Dermis blood vessel endothelial cell (primary cell): Measurements from ENCODE around the gene EIF2S2. TPM values are rescaled to one million over a fixed set of nuclear protein-coding genes. Genes with fewer than 3 reads are reported as not detected.

ENCODE experiments used
- DNase-seq: peaks from one replicate; pipeline ENCODE4 v3.0.0; 2010
- total RNA-seq: library from RNA; depleted of rRNA; stranded (reverse); fragments of >200 nt; gene quantifications from 2 replicates; pipeline ENCODE4 v1.2.3, GENCODE V29; 2014

The EIF2S2 gene
- total RNA-seq, 1 donor from 2014 or later, result 90.2 TPM

DNA sequence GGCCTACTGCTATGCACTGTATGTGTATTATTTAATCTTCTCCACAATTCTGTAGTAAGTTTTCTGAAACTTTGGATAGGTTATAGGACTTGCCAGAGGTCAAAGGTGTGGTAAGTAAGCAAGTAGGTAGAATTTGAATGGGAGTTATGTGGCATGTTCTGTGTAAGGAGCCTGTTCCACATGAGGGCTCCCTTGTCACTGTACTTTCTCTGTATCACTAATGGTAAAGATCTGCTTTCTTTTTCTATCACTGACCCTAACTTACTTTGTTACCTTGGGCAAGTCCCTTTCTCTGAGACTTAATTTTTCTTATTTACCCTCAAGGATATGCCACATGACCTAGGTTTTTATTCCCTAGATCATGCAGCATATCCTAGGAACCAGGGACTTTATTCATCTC, 50.3 kb downstream of the EIF2S2 start:
- DNase-seq, result no peak

DNA sequence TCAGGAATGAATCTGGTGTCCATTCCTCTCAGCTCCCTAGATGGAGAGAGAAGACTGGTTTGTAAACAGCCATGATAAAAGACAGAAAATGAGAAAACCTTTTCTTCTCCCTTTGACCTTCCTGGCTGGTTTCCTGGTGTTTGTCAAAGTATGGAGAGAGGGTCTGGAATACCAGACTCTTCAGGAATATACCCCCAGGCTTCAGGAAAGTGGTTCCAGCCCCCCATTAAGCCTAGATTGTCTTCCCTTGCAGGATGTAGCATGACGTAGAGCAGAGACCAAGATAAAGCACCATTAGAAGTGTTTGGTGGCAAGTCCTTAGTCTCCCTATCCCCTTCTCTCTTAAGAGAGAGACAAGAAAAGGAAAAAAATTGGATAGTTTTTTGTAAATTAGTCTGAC, 51.1 kb downstream of the EIF2S2 start:
- no peak for DNase-seq

DNA sequence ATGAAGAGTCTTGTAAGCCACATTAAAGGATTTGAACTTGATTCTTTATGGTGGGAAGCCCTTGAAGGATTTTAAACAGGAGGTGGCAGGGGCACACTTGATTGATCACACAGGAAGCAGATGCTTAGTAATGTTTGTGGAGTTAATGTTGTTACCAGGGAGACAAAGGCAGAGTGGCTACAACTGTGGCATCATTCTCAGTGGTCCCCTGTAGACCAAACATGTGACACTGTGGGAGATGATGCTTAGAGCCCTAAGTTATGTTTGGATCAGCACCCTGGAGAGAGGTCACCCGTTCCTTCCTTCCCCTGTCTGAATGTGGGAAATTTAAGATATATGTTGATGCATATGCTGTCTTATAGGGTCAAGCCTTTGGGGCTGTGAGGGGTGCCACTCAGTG, 53.2 kb downstream of the EIF2S2 start:
- peak; percentile 55 for DNase-seq

DNA sequence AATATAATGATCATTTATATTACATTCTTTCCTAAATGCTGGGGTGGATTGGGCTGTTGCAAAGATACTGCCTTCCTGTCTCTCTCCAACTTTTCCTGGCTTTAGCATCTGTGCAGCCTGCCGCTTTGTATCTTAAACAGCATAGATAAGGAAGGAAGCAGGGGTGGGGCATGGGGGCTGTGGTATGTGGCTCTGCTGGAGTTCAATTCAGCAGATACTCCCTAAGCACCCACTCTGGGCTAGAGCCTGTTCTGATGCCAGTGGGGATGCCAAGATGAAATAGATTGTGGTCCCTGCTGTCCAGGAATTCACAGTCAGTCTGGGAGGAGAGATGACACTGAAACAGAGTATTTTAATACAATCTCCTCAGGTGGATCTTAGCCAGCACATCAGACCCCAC, 56.8 kb downstream of the EIF2S2 start:
- peak; percentile 37 for DNase-seq

DNA sequence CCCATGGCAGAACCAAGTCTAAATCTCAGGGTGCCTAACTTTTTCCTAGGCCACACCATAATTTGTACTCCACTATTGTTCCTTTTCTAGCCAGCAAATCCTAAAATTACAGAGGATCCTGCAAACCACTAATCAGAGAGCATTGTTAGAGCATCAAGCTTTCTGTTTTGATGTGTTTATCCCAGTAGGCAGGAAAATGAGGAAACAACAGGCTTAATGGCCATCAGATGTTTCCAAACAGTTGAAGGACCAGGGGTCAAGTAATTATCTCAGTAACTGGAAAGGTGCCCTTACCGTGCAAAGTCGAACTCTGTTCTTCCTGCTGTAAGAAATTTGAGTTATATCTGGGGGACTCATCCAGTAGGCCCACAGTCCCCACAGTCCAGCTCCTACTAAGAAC, 59.6 kb downstream of the EIF2S2 start:
- peak; percentile 79 for DNase-seq

DNA sequence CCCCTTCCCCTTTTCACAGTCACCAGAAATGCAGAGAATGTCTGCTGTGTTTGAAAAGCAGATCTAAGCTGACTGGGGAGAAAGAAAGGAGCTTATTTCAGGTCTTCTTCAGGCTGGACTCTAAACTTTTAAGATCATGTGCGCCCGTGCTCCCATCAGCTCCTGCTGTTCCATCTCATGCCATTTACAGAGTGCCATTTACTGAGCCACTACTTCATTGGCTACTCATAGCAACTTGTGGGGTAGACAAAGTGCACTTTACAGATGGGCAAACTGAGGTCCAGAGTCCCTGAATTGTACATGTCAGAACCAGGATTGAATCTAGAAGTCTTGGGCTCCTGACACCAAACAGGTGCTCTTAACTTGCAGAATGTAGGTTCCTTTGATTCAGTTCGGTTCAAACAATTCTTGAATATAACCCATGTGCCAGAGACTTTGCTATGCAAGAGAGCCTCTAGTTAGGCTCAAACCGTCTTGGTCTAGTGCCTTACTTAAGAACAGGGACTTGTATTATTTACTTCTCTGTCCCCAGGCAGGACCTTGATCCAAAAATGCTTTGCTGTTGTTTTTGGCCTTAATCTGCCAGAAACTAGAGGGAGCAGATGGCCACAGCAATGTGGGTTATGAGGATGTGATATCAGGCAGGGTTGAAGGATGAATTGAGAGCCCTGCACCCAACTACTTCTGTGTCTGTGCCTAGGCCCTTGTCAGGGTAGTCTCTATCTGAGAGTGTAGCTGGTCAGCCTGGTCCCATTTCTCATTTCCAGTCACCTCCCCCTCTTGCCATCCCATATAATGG, 61.9 kb downstream of the EIF2S2 start:
- no peak for DNase-seq

DNA sequence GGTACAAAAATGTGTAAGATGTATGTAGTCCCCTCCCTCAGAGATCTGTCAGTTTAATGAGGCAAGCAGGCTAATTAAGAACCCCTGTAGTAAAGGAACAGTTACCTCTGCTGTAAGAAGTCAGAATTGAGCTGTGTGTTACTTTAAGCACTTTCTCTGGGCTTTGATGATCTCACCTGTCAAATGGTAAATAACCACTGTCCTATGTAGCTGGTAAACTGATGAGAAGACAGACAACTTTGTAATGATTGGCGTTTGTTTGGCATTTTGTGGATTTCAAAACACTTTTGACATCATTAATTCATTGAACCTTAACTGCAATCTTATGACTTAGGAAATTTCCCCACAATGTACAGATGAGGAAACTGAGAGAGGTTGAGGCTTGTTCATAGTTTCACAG, 62.7 kb downstream of the EIF2S2 start:
- DNase-seq, result no peak

DNA sequence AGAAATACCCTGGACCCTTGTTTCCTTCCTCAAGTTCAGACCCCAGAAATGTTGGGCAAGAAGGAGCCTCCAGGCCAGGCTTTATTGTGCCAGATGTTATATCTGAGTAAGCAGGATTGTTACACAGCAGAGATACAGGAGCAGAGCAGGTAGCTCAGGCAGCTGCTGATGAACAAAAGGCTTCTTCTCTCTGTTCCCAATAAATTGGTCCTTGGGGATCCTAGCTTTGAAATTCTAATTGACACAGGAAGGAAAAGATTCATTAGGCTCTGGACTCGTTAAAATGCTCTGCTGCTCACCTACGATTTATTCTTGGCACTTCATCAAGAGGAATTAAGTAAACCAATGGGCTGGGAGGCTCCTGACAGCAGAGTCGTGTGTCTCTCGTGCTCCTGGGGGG, 64.1 kb downstream of the EIF2S2 start:
- no peak for DNase-seq

DNA sequence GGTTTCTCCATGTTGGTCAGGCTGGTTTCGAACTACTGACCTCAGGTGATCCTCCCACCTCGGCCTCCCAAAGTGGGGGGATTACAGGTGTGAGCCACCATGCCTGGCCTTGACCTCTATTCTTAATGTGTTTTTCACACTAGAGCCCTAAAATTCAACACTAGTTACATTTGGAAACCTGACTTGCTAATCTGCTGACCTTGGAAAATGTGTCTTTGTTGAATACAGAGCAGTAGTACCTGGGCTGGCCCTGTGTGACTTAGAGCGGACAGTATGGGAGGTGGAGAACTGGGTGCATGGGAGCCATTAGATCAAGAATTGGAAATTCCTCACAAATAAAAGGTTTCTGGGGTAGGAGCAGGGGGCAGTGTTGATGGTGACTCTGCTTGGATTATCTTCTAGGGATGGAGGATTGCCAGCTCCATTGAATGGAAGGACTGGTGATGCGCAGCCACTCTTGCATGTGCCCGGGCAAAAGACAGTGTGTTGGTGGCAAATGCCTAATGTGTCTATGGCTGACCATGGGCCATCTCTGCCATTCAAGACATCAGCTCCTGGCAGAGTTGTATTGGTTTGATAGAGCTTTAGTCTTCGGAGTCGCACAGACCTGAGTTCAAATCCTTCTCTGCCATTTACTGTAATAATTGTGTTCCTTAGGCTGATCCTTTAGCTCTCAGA, 64.9 kb downstream of the EIF2S2 start:
- no peak for DNase-seq

DNA sequence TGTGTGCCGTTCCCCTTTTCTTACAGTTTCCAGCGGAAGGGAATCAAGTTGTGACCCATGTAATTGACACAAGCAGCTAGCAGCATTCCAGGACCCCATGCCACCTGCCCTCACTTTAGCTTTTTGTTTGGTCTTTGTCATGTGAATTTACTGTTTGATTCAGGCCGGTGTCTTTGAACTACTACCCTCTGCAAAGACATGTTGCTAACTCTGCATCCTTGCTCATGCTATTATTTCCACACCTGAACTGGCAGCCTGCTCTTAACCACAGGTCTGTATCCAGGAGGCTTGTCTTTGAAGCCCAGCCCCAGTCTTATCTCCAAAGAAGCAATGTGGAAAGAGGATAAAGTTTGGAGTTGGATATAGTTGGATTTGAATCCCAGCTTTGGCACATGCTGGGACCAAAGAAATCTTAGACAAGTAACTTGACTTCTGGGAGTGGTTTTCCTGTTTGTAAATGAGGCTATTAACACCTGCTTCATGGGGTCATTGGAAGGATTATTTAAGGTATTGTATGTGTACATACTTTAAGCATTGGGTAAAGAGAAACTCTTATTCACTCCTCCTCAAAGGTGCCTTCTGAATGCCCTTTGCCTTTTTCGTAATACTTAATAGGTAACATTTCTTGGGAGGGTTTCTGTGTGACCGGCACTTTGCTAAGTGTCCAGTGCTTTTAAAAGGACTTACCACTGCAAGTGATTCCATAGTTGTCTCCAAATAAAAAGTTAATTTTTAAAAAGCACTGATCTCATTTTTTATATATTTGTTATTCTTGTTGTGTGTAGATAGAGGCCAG, 65.9 kb downstream of the EIF2S2 start:
- no peak for DNase-seq

DNA sequence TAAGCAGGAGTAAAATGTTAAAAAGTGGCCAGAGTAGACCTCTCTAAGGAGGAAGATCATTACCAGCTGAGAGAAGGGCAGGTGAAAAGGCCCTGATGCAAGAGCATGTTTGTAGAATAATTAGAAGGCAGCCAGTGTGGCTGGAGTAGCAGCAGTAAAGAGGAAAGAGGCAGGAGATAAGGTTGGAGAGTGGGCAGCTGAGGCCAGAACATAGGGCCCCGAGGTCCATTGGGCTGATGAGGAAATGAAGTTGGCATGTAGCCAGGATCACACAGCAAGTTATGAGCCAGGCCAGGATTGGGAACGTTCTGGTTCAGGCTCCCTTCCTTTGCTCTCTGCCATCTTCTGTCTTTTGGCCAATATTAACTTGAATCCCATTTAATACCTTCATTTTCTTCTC, 66.7 kb downstream of the EIF2S2 start:
- peak; percentile 58 for DNase-seq

DNA sequence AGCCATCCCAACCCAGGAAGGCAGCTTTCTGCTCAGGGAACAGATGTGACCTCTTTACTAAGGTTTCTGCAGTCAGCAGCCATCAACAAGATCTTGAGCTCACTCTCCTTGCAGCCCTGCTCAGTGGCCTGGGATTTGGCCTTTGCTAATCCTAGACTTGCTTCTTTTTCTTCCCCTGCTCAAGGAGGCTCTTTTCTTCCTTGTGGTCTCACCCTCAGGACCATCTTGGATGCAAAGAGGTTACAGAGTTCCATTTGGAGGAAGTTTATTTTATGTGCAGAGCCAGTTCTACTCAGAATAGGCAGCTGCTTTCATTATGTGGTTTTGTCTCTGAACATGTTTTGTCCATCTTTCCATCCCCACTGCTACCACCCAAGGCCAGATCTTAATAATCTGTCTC, 69.0 kb downstream of the EIF2S2 start:
- no peak for DNase-seq

DNA sequence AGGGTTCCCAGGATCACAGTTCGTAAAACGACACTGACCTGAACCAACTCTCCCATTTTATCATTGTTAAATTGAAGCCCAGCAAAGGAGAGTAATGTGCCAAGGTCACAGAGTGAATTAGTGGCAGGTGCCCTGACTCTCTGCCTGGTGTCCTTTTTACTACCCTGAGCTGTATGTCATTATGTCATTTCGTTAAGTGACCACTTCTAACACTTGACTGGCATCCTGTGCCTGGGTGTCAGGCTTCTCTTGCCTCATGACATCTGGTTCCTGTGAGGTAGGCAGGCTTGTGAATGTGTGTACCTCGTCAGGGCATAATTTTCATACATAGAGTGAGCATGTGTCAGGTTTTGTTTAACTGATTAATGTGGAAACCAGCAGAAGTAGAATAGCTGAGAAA, 69.8 kb downstream of the EIF2S2 start:
- no peak for DNase-seq

DNA sequence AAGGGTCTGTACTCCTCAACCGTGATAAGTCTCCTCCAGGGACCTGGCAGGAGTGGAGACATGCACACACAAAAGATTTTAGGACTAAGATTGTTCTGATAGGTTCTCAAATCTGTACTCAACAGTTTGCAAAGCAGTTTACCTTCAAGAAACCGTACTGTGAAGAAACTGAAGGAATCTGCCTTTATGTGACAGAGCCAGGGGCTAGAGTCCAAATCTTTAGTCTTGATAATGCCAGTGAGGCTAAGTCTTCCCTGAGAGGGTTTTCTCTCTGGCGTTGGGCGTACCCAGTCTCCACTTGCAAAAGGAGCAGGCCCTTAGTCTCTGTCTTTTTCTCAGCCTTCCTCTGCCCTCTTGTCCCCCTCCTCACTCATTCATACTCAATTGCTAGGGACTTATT, 70.8 kb downstream of the EIF2S2 start:
- DNase-seq, result no peak

DNA sequence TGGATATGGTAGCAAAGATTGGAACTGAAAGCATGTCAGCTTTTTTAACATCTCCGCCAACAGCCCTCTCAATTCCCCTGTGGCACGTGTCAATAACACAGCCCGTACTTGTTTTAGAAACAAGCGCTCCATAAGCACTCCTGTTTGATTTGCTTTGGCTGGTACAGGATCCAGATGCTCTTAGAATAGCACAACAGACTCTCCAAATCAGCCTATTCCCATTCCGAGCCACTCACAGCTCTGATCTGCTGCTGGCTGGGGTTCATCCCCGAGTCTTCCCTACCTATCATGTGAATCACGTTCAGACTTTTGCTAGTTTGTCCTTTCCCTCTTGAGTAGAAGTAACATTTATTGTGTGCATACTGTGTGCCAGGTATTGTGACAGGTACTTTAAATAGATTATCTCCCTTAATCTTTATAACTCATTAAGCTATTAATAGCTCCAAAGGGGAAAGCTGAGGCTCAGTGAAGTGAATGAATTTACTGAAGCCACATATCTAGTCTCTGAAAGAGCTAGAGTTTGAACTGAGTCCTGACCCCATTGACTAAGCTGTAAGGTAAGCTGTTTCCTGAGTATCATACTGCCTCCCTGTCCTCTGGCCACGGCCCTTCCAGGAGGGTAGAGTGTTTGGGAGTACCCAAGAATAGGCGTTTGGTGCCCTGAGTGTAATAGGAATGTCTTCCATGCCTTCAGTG, 71.6 kb downstream of the EIF2S2 start:
- DNase-seq, result no peak

Other genes starting within 250 kb of the EIF2S2 start
- 71.0 and 99.9 TPM in 2 replicates for gene RALY, start 118.3 kb downstream of the EIF2S2 start, total RNA-seq
- gene ASIP, start 129.2 kb upstream of the EIF2S2 start, total RNA-seq, result not detected in 2 replicates
- 95.6 and 136 TPM in 2 replicates for gene AHCY, start 191.1 kb upstream of the EIF2S2 start, total RNA-seq